HG02623 (cell line): Measurements from ENCODE around the gene OR13J1.
"Not testable (repeated sequence)": the region's sequence is repeated elsewhere in the genome, so short reads cannot be mapped to it uniquely, and the experiment has no call there.

Experiments used
- ATAC-seq: cut with Tn5 transposase; IDR thresholded peaks from one replicate; pipeline ENCODE4 v1.9.1; 2021; ENCODE audit warnings: moderate library complexity; ENCODE audit not compliant: unreplicated experiment

Gene OR13J1

GRCh38 chr9:35905051-35905781 is 35.0 kb upstream of the OR13J1 start:
- no peak for ATAC-seq

GRCh38 chr9:35904338-35904737 is 34.1 kb upstream of the OR13J1 start:
- no peak for ATAC-seq

- no peak for ATAC-seq
Measured at GRCh38 chr9:35903049-35903448, 32.8 kb upstream of the OR13J1 start.

- ATAC-seq = no peak
Measured at GRCh38 chr9:35899021-35899420, 28.8 kb upstream of the OR13J1 start.

GRCh38 chr9:35898337-35898736 is 28.1 kb upstream of the OR13J1 start:
- ATAC-seq = no peak

GRCh38 chr9:35897376-35898099 is 27.3 kb upstream of the OR13J1 start:
- ATAC-seq = not testable (repeated sequence)

GRCh38 chr9:35896570-35896969 is 26.4 kb upstream of the OR13J1 start:
- ATAC-seq = no peak

- ATAC-seq = no peak
Measured at GRCh38 chr9:35892051-35892450, 21.9 kb upstream of the OR13J1 start.

GRCh38 chr9:35891646-35892045 is 21.4 kb upstream of the OR13J1 start:
- no peak for ATAC-seq

- not testable (repeated sequence) for ATAC-seq
Measured at GRCh38 chr9:35884908-35885307, 14.7 kb upstream of the OR13J1 start.

GRCh38 chr9:35882996-35883395 is 12.8 kb upstream of the OR13J1 start:
- no peak for ATAC-seq

- no peak for ATAC-seq
Measured at GRCh38 chr9:35882263-35882848, 12.2 kb upstream of the OR13J1 start.

- ATAC-seq = no peak
Measured at GRCh38 chr9:35872505-35872904, 2.3 kb upstream of the OR13J1 start.

GRCh38 chr9:35871545-35871944 is 1.3 kb upstream of the OR13J1 start:
- ATAC-seq = no peak

- ATAC-seq = no peak
Measured at GRCh38 chr9:35869621-35870216, 482 bp downstream of the OR13J1 start.

- ATAC-seq = no peak
Measured at GRCh38 chr9:35868933-35869332, 1.3 kb downstream of the OR13J1 start.

- ATAC-seq = no peak
Measured at GRCh38 chr9:35867538-35867937, 2.7 kb downstream of the OR13J1 start.

GRCh38 chr9:35864695-35865255 is 5.4 kb downstream of the OR13J1 start:
- ATAC-seq = no peak

- ATAC-seq = no peak
Measured at GRCh38 chr9:35863583-35863982, 6.6 kb downstream of the OR13J1 start.

- no peak for ATAC-seq
Measured at GRCh38 chr9:35862328-35862727, 7.9 kb downstream of the OR13J1 start.

GRCh38 chr9:35861161-35861897 is 8.9 kb downstream of the OR13J1 start:
- ATAC-seq = no peak
